ENCODE data around the gene MERTK.
A peak's percentile ranks its signal among the peaks of the same experiment; 100 is the strongest.

The MERTK gene

GRCh38 chr2:111983478-111984212, 85.2 kb downstream of the MERTK start:
- Mint-ChIP-seq H3K27ac (no peak overlapping the region), H3K4me1 (ENCODE audit: low read depth in 2 of 2) (peaks cover 0 to 4% of the 10 kb centered on the region in 2 donors), H3K27me3 (peaks cover 0 to 16% of the 10 kb centered on the region in 2 donors), H3K36me3 (ENCODE audit: insufficient read depth) (no peaks in the 10 kb centered on the region), H3K4me3 (no peak overlapping the region), H3K9me3 (peaks cover 0 to 1% of the 10 kb centered on the region in 2 donors)
- DNase-seq (no peak), ATAC-seq (replicated peaks) (no peak)

GRCh38 chr2:111984213-111984604, 85.8 kb downstream of the MERTK start:
- no peak overlapping the region for H3K27ac Mint-ChIP-seq
- H3K4me3 Mint-ChIP-seq: no peak overlapping the region
- DNase-seq: no peak
- H3K9me3 Mint-ChIP-seq: no peaks in the 10 kb centered on the region
- H3K27me3 Mint-ChIP-seq: peaks cover 0 to 16% of the 10 kb centered on the region in 2 donors
- no peaks in the 10 kb centered on the region for H3K36me3 Mint-ChIP-seq (ENCODE audit: insufficient read depth)
- ATAC-seq (replicated peaks): no peak
- peaks cover 0 to 4% of the 10 kb centered on the region in 2 donors for H3K4me1 Mint-ChIP-seq (ENCODE audit: low read depth in 2 of 2)

GRCh38 chr2:111985514-111985913, 87.1 kb downstream of the MERTK start:
- no peak overlapping the region for H3K27ac Mint-ChIP-seq
- no peak for ATAC-seq (replicated peaks)
- no peaks in the 10 kb centered on the region for H3K36me3 Mint-ChIP-seq (ENCODE audit: insufficient read depth)
- H3K9me3 Mint-ChIP-seq: no peaks in the 10 kb centered on the region
- no peak overlapping the region for H3K4me3 Mint-ChIP-seq
- H3K27me3 Mint-ChIP-seq: peaks cover 0 to 16% of the 10 kb centered on the region in 2 donors
- no peak for DNase-seq
- H3K4me1 Mint-ChIP-seq (ENCODE audit: low read depth in 2 of 2): peaks cover 0 to 4% of the 10 kb centered on the region in 2 donors

GRCh38 chr2:111986116-111986900, 87.9 kb downstream of the MERTK start:
- H3K4me1 Mint-ChIP-seq (ENCODE audit: low read depth in 2 of 2): peaks cover 0 to 4% of the 10 kb centered on the region in 2 donors
- H3K4me3 Mint-ChIP-seq: no peak overlapping the region
- no peaks in the 10 kb centered on the region for H3K9me3 Mint-ChIP-seq
- peaks cover 0 to 16% of the 10 kb centered on the region in 2 donors for H3K27me3 Mint-ChIP-seq
- DNase-seq (no peak), ATAC-seq (replicated peaks) (no peak)
- H3K27ac Mint-ChIP-seq: no peak overlapping the region
- no peaks in the 10 kb centered on the region for H3K36me3 Mint-ChIP-seq (ENCODE audit: insufficient read depth)

- no peak for ATAC-seq (replicated peaks)
- DNase-seq: no peak
- Mint-ChIP-seq H3K4me1 (ENCODE audit: low read depth in 2 of 2) (no peaks in the 10 kb centered on the region), H3K27me3 (peaks cover 8 to 12% of the 10 kb centered on the region in 2 donors), H3K9me3 (no peaks in the 10 kb centered on the region), H3K36me3 (ENCODE audit: insufficient read depth) (no peaks in the 10 kb centered on the region), H3K4me3 (no peak overlapping the region), H3K27ac (no peak overlapping the region)
Observed at GRCh38 chr2:111990375-111990774, 92.0 kb downstream of the MERTK start.

GRCh38 chr2:111990856-111991255, 92.4 kb downstream of the MERTK start:
- Mint-ChIP-seq H3K4me3 (no peak overlapping the region), H3K9me3 (no peaks in the 10 kb centered on the region), H3K27ac (no peak overlapping the region), H3K36me3 (ENCODE audit: insufficient read depth) (no peaks in the 10 kb centered on the region), H3K27me3 (peaks cover 8 to 12% of the 10 kb centered on the region in 2 donors), H3K4me1 (ENCODE audit: low read depth in 2 of 2) (no peaks in the 10 kb centered on the region)
- DNase-seq (no peak), ATAC-seq (replicated peaks) (no peak)

GRCh38 chr2:111994042-111994441, 95.6 kb downstream of the MERTK start:
- DNase-seq (no peak), ATAC-seq (replicated peaks) (no peak)
- H3K27me3 Mint-ChIP-seq: peaks cover 8 to 12% of the 10 kb centered on the region in 2 donors
- H3K36me3 Mint-ChIP-seq (ENCODE audit: insufficient read depth): no peaks in the 10 kb centered on the region
- no peak overlapping the region for H3K27ac Mint-ChIP-seq
- no peaks in the 10 kb centered on the region for H3K4me1 Mint-ChIP-seq (ENCODE audit: low read depth in 2 of 2)
- no peaks in the 10 kb centered on the region for H3K9me3 Mint-ChIP-seq
- H3K4me3 Mint-ChIP-seq: no peak overlapping the region

- Mint-ChIP-seq H3K4me1 (ENCODE audit: low read depth in 2 of 2) (no peaks in the 10 kb centered on the region), H3K4me3 (no peak overlapping the region), H3K27ac (no peak overlapping the region), H3K36me3 (ENCODE audit: insufficient read depth) (no peaks in the 10 kb centered on the region), H3K27me3 (peaks cover 12 to 15% of the 10 kb centered on the region in 2 donors), H3K9me3 (no peaks in the 10 kb centered on the region)
- DNase-seq (no peak), ATAC-seq (replicated peaks) (no peak)
Observed at GRCh38 chr2:111995148-111995547, 96.7 kb downstream of the MERTK start.

GRCh38 chr2:111999809-112000208, 101.4 kb downstream of the MERTK start:
- no peak overlapping the region for H3K27ac Mint-ChIP-seq
- no peaks in the 10 kb centered on the region for H3K9me3 Mint-ChIP-seq
- ATAC-seq (replicated peaks) (no peak), DNase-seq (no peak)
- peaks cover 0 to 14% of the 10 kb centered on the region in 2 donors for H3K27me3 Mint-ChIP-seq
- no peak overlapping the region for H3K4me3 Mint-ChIP-seq
- H3K36me3 Mint-ChIP-seq (ENCODE audit: insufficient read depth): no peaks in the 10 kb centered on the region
- no peaks in the 10 kb centered on the region for H3K4me1 Mint-ChIP-seq (ENCODE audit: low read depth in 2 of 2)

- Mint-ChIP-seq H3K27ac (no peak overlapping the region), H3K27me3 (peaks cover 0 to 14% of the 10 kb centered on the region in 2 donors), H3K4me1 (ENCODE audit: low read depth in 2 of 2) (no peaks in the 10 kb centered on the region), H3K36me3 (ENCODE audit: insufficient read depth) (no peaks in the 10 kb centered on the region), H3K4me3 (no peak overlapping the region), H3K9me3 (no peaks in the 10 kb centered on the region)
- DNase-seq (no peak), ATAC-seq (replicated peaks) (no peak)
Observed at GRCh38 chr2:112000399-112001135, 102.2 kb downstream of the MERTK start.

- Mint-ChIP-seq H3K27me3 (peaks cover 0 to 14% of the 10 kb centered on the region in 2 donors), H3K36me3 (ENCODE audit: insufficient read depth) (no peaks in the 10 kb centered on the region), H3K4me1 (ENCODE audit: low read depth in 2 of 2) (no peaks in the 10 kb centered on the region), H3K9me3 (no peaks in the 10 kb centered on the region), H3K27ac (no peak overlapping the region), H3K4me3 (no peak overlapping the region)
- no peak for ATAC-seq (replicated peaks)
- DNase-seq: no peak
Observed at GRCh38 chr2:112001136-112001715, 102.8 kb downstream of the MERTK start.

- ATAC-seq (replicated peaks) (no peak), DNase-seq (no peak)
- no peaks in the 10 kb centered on the region for H3K4me1 Mint-ChIP-seq (ENCODE audit: low read depth in 2 of 2)
- H3K27me3 Mint-ChIP-seq: peaks cover 0 to 14% of the 10 kb centered on the region in 2 donors
- H3K4me3 Mint-ChIP-seq: no peak overlapping the region
- no peaks in the 10 kb centered on the region for H3K36me3 Mint-ChIP-seq (ENCODE audit: insufficient read depth)
- no peaks in the 10 kb centered on the region for H3K9me3 Mint-ChIP-seq
- no peak overlapping the region for H3K27ac Mint-ChIP-seq
Observed at GRCh38 chr2:112001942-112002341, 103.5 kb downstream of the MERTK start.

GRCh38 chr2:112003576-112004252, 105.3 kb downstream of the MERTK start:
- Mint-ChIP-seq H3K4me3 (no peak overlapping the region), H3K9me3 (no peaks in the 10 kb centered on the region), H3K36me3 (ENCODE audit: insufficient read depth) (no peaks in the 10 kb centered on the region), H3K27ac (peak overlapping the region in 1 of 2 donors; percentile 20), H3K4me1 (ENCODE audit: low read depth in 2 of 2) (no peaks in the 10 kb centered on the region), H3K27me3 (peaks cover 0 to 14% of the 10 kb centered on the region in 2 donors)
- no peak for ATAC-seq (replicated peaks)
- no peak for DNase-seq
